Endothelial cell (in vitro differentiated cells): ENCODE measurements around the gene ESF1. TPM values are rescaled to one million over a fixed set of nuclear protein-coding genes. Genes with fewer than 3 reads are reported as not detected.

Source experiments
- DNase-seq: peaks from one replicate; pipeline ENCODE4 v3.0.0; 2021; ENCODE audit warnings: low spot score
- H3K27ac Mint-ChIP-seq: one replicate; pipeline ENCODE4 v1.8.0; 2021; ENCODE audit warnings: mixed read lengths, inconsistent platforms; ENCODE audit not compliant: unreplicated experiment
- H3K27me3 Mint-ChIP-seq: one replicate; pipeline ENCODE4 v1.8.0; 2021; ENCODE audit warnings: mild to moderate bottlenecking, moderate library complexity, mixed read lengths, inconsistent platforms; ENCODE audit not compliant: unreplicated experiment
- H3K36me3 Mint-ChIP-seq: one replicate; pipeline ENCODE4 v1.8.0; 2021; ENCODE audit warnings: mild to moderate bottlenecking, low read depth, mixed read lengths, inconsistent platforms; ENCODE audit not compliant: unreplicated experiment
- H3K4me1 Mint-ChIP-seq: one replicate; pipeline ENCODE4 v1.8.0; 2021; ENCODE audit warnings: mild to moderate bottlenecking, mixed read lengths, inconsistent platforms; ENCODE audit not compliant: unreplicated experiment
- H3K4me3 Mint-ChIP-seq: one replicate; pipeline ENCODE4 v1.8.0; 2021; ENCODE audit warnings: mild to moderate bottlenecking, mixed read lengths, inconsistent platforms; ENCODE audit not compliant: unreplicated experiment
- H3K9me3 Mint-ChIP-seq: one replicate; pipeline ENCODE4 v1.8.0; 2021; ENCODE audit warnings: mixed read lengths, inconsistent platforms; ENCODE audit not compliant: unreplicated experiment
- CTCF ChIP-seq: fragments of 200-600 bp; sonication (generic); IDR thresholded peaks from one replicate; pipeline ENCODE4 v1.5.0; 2021; ENCODE audit warnings: antibody characterized with exemption; ENCODE audit not compliant: unreplicated experiment
- total RNA-seq: library from RNA; stranded (reverse); fragmentation: NEBNext Ultra II Directional; extraction: Animal tissue kit (Norgen Biotek cat#: 25700); gene quantifications from one replicate; pipeline ENCODE4 v1.2.1, GENCODE V29; 2021; ENCODE audit not compliant: unreplicated experiment

ESF1 gene
- total RNA-seq, 1 donor from 2014 or later, result 11.6 TPM

GRCh38 chr20:13758884-13759283 is 25.8 kb downstream of the ESF1 start:
- no peaks in the 10 kb centered on the region for H3K4me1 Mint-ChIP-seq
- no peaks in the 10 kb centered on the region for H3K9me3 Mint-ChIP-seq
- H3K27me3 Mint-ChIP-seq, result no peaks in the 10 kb centered on the region
- H3K27ac Mint-ChIP-seq, result no peak overlapping the region
- no peak for TF ChIP-seq CTCF
- H3K4me3 Mint-ChIP-seq, result no peak overlapping the region
- no peak for DNase-seq
- peaks cover 14% of the 10 kb centered on the region for H3K36me3 Mint-ChIP-seq

GRCh38 chr20:13756551-13756950 is 28.2 kb downstream of the ESF1 start:
- H3K9me3 Mint-ChIP-seq, result no peaks in the 10 kb centered on the region
- no peak for DNase-seq
- peaks cover 14% of the 10 kb centered on the region for H3K36me3 Mint-ChIP-seq
- no peak overlapping the region for H3K27ac Mint-ChIP-seq
- no peaks in the 10 kb centered on the region for H3K4me1 Mint-ChIP-seq
- H3K27me3 Mint-ChIP-seq, result no peaks in the 10 kb centered on the region
- TF ChIP-seq CTCF, result no peak
- no peak overlapping the region for H3K4me3 Mint-ChIP-seq

- H3K9me3 Mint-ChIP-seq, result no peaks in the 10 kb centered on the region
- no peaks in the 10 kb centered on the region for H3K27me3 Mint-ChIP-seq
- TF ChIP-seq CTCF, result no peak
- peaks cover 14% of the 10 kb centered on the region for H3K36me3 Mint-ChIP-seq
- H3K27ac Mint-ChIP-seq, result no peak overlapping the region
- H3K4me1 Mint-ChIP-seq, result no peaks in the 10 kb centered on the region
- DNase-seq, result no peak
- no peak overlapping the region for H3K4me3 Mint-ChIP-seq
Observed at GRCh38 chr20:13755809-13756208, 28.9 kb downstream of the ESF1 start.

DNA sequence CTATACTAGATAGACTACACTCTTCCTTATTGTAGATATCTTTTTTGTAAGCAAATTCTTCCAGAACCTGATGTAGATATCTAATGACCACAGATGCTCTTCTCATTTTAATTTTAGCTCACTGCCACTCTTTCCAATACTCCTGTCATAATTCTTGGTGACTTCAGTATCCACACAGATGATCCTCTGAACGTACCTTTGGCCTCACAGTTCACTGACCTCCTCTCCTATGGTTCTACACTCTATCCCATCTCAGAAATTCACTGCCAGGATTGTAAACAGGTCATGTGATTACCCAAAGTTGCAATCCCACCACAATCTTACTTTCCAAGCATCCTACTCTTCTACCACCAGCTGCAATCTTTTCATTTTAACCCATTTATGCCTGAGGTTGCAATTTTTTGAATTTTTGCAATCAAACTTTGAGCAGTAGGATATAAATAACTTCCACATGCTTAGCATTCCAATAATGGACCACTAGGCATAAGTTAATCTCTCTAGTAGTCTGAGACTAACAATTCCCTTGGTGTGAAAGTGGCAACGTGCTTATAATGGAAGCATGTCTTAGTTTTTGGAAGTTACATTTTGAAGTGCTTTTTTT is 31.2 kb downstream of the ESF1 start:
- H3K4me3 Mint-ChIP-seq, result no peak overlapping the region
- H3K36me3 Mint-ChIP-seq, result peaks cover 4% of the 10 kb centered on the region
- no peak for TF ChIP-seq CTCF
- H3K27ac Mint-ChIP-seq, result no peak overlapping the region
- no peaks in the 10 kb centered on the region for H3K9me3 Mint-ChIP-seq
- DNase-seq, result no peak
- no peaks in the 10 kb centered on the region for H3K27me3 Mint-ChIP-seq
- no peaks in the 10 kb centered on the region for H3K4me1 Mint-ChIP-seq

DNA sequence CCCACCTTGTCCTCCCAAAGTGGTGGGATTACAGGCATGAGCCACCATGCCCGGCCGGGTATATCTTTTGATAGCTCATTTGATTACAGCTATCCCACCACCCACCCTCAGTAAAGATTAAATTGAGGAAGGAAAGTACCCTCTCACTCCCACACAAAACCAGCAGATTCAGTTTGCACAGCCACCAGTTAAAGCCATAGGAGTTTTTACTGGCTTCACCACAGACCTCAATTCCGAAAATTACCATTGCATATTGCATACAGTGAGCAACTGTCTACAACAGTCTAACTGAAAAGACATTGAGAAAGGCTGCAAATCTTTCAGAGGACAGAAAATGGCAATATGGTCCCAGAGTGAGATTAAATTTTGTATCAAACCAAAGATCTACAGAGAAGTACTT is 34.9 kb downstream of the ESF1 start:
- TF ChIP-seq CTCF, result no peak
- no peak overlapping the region for H3K27ac Mint-ChIP-seq
- no peak overlapping the region for H3K4me3 Mint-ChIP-seq
- H3K4me1 Mint-ChIP-seq, result no peaks in the 10 kb centered on the region
- no peaks in the 10 kb centered on the region for H3K36me3 Mint-ChIP-seq
- H3K27me3 Mint-ChIP-seq, result no peaks in the 10 kb centered on the region
- no peaks in the 10 kb centered on the region for H3K9me3 Mint-ChIP-seq
- DNase-seq, result no peak
